ENCODE measurements around the gene CEP350. TPM values are rescaled to one million over a fixed set of nuclear protein-coding genes. Genes with fewer than 3 reads are reported as not detected.

Gene CEP350
- total RNA-seq, 1 experiment from 2014 or later, result 17.1 TPM

DNA sequence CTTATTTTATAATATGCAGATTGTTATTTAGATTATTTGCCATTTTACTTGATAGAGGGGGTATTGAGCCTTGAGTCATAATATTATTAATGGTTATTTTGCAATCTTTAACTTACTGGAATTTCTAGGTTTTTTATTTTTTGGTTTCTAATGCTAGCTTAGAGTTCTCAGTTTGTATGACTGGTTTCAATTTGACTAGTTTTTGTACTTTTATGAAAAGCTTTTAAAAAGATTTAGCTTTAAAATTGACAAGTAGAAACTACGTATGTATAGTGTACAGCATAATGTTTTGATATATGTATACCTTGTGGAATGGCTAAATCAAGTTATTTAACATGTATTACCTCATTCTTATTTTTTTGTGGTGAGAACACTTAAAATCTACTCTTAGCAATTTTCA is 41.5 kb downstream of the CEP350 start:
- H3K4me3 ChIP-seq (ENCODE audit: low read length), result no peak overlapping the region
- no peaks in the 10 kb centered on the region for H3K27me3 ChIP-seq (ENCODE audit: low read length)
- H3K9ac ChIP-seq (ENCODE audit: low read length), result no peak overlapping the region
- no peaks in the 10 kb centered on the region for H3K9me2 ChIP-seq (replicated peaks; ENCODE audit: low read length)
- no peaks in the 10 kb centered on the region for H4K20me1 ChIP-seq (ENCODE audit: low read length)
- no peaks in the 10 kb centered on the region; the same call in 1 of the 2 replicates for H3K36me3 ChIP-seq (ENCODE audit: low read depth, low read length)
- no peak overlapping the region for H2AFZ ChIP-seq (ENCODE audit: low read length)
- DNase-seq, result no peak
- ChIA-PET CTCF (no interaction called here), POLR2A (ENCODE audit: unreplicated experiment) (interaction anchor here (0.6 kb wide), 1 partner anchor 126 kb away, joined by 5 read pairs; no protein-coding TSS in a partner anchor)
- no peak overlapping the region for H3K27ac ChIP-seq (ENCODE audit: low read length)
- BruUV-seq (replicated peaks), result no TSS peak
- H3K4me1 ChIP-seq (ENCODE audit: insufficient read depth, low read length), result no peaks in the 10 kb centered on the region
- intact Hi-C loops (cut with micrococcal nuclease), result no loop called here
- no peak for ATAC-seq
- H3K79me2 ChIP-seq (ENCODE audit: low read length), result no peaks in the 10 kb centered on the region
- TF ChIP-seq, protein P1, sequence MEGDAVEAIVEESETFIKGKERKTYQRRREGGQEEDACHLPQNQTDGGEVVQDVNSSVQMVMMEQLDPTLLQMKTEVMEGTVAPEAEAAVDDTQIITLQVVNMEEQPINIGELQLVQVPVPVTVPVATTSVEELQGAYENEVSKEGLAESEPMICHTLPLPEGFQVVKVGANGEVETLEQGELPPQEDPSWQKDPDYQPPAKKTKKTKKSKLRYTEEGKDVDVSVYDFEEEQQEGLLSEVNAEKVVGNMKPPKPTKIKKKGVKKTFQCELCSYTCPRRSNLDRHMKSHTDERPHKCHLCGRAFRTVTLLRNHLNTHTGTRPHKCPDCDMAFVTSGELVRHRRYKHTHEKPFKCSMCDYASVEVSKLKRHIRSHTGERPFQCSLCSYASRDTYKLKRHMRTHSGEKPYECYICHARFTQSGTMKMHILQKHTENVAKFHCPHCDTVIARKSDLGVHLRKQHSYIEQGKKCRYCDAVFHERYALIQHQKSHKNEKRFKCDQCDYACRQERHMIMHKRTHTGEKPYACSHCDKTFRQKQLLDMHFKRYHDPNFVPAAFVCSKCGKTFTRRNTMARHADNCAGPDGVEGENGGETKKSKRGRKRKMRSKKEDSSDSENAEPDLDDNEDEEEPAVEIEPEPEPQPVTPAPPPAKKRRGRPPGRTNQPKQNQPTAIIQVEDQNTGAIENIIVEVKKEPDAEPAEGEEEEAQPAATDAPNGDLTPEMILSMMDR (conservative IDR thresholded peaks at IDR 0.05; ENCODE audit: low read depth, low read length), result no peak
- no peak for TF ChIP-seq EZH2phosphoT487 (IDR thresholded peaks at IDR 0.05; ENCODE audit: borderline replicate concordance, low read length)
- no peak for TF ChIP-seq EZH2 (IDR thresholded peaks at IDR 0.05; ENCODE audit: low read length, unreplicated experiment)
- no peaks in the 10 kb centered on the region for H3K9me3 ChIP-seq (ENCODE audit: low read length)
- no peak overlapping the region for H3K4me2 ChIP-seq (ENCODE audit: low read length)
- H3F3A ChIP-seq (ENCODE audit: low read length, unreplicated experiment), result no peaks in the 10 kb centered on the region

GRCh38 chr1:180000575-180000974 is 46.0 kb downstream of the CEP350 start:
- H4K20me1 ChIP-seq (ENCODE audit: low read length), result no peaks in the 10 kb centered on the region
- no peak overlapping the region for H2AFZ ChIP-seq (ENCODE audit: low read length)
- no peaks in the 10 kb centered on the region; the same call in 1 of the 2 replicates for H3K36me3 ChIP-seq (ENCODE audit: low read depth, low read length)
- BruUV-seq (replicated peaks), result no TSS peak
- no peaks in the 10 kb centered on the region for H3K9me3 ChIP-seq (ENCODE audit: low read length)
- H3K27ac ChIP-seq (ENCODE audit: low read length), result no peak overlapping the region
- ChIA-PET CTCF (no interaction called here), POLR2A (ENCODE audit: unreplicated experiment) (no interaction called here)
- H3K4me3 ChIP-seq (ENCODE audit: low read length), result no peak overlapping the region
- H3F3A ChIP-seq (ENCODE audit: low read length, unreplicated experiment), result no peaks in the 10 kb centered on the region
- DNase-seq (no peak), ATAC-seq (no peak)
- H3K9ac ChIP-seq (ENCODE audit: low read length), result no peak overlapping the region
- intact Hi-C loops (cut with micrococcal nuclease), result no loop called here
- H3K4me1 ChIP-seq (ENCODE audit: insufficient read depth, low read length), result no peaks in the 10 kb centered on the region
- H3K79me2 ChIP-seq (ENCODE audit: low read length), result no peaks in the 10 kb centered on the region
- no peaks in the 10 kb centered on the region for H3K9me2 ChIP-seq (replicated peaks; ENCODE audit: low read length)
- TF ChIP-seq EZH2 (IDR thresholded peaks at IDR 0.05; ENCODE audit: low read length, unreplicated experiment) (no peak), EZH2phosphoT487 (IDR thresholded peaks at IDR 0.05; ENCODE audit: borderline replicate concordance, low read length) (no peak)
- TF ChIP-seq, protein P1 (conservative IDR thresholded peaks at IDR 0.05; ENCODE audit: low read depth, low read length), result no peak
- H3K4me2 ChIP-seq (ENCODE audit: low read length), result no peak overlapping the region
- no peaks in the 10 kb centered on the region for H3K27me3 ChIP-seq (ENCODE audit: low read length)

- DNase-seq (no peak), ATAC-seq (no peak)
- Histone ChIP-seq H3F3A (ENCODE audit: low read length, unreplicated experiment) (no peaks in the 10 kb centered on the region), H3K79me2 (ENCODE audit: low read length) (no peaks in the 10 kb centered on the region), H4K20me1 (ENCODE audit: low read length) (no peaks in the 10 kb centered on the region), H3K27me3 (ENCODE audit: low read length) (no peaks in the 10 kb centered on the region), H3K27ac (ENCODE audit: low read length) (no peak overlapping the region), H2AFZ (ENCODE audit: low read length) (no peak overlapping the region), H3K36me3 (ENCODE audit: low read depth, low read length) (no peaks in the 10 kb centered on the region), H3K9ac (ENCODE audit: low read length) (no peak overlapping the region), H3K4me1 (ENCODE audit: insufficient read depth, low read length) (no peaks in the 10 kb centered on the region), H3K9me3 (ENCODE audit: low read length) (no peaks in the 10 kb centered on the region), H3K4me3 (ENCODE audit: low read length) (no peak overlapping the region), H3K9me2 (replicated peaks; ENCODE audit: low read length) (no peaks in the 10 kb centered on the region), H3K4me2 (ENCODE audit: low read length) (no peak overlapping the region)
- ChIA-PET CTCF (no interaction called here), POLR2A (ENCODE audit: unreplicated experiment) (no interaction called here)
- TF ChIP-seq, protein P1 (conservative IDR thresholded peaks at IDR 0.05; ENCODE audit: low read depth, low read length), result no peak
- TF ChIP-seq EZH2phosphoT487 (IDR thresholded peaks at IDR 0.05; ENCODE audit: borderline replicate concordance, low read length), result no peak
- TF ChIP-seq EZH2 (IDR thresholded peaks at IDR 0.05; ENCODE audit: low read length, unreplicated experiment), result no peak
- no TSS peak for BruUV-seq (replicated peaks)
- intact Hi-C loops (cut with micrococcal nuclease), result no loop called here
These were observed 47.8 kb downstream of the CEP350 start for GRCh38 chr1:180002437-180002836.

All from PC-3 (cell line).